PC-9 (cell line): ENCODE measurements around the gene LMBR1. TPM values are rescaled to one million over a fixed set of nuclear protein-coding genes. Genes with fewer than 3 reads are reported as not detected.

ENCODE experiments used
- BruUV-seq: library from RNA; stranded (reverse); fragments of 400-500 nt; replicated peaks from 2 replicates; lab custom pipeline; 2021; lab: Mats Ljungman, UMichigan
- CTCF ChIA-PET: fragments of 300-600 bp; sonication (Branson Sonifier 250); formaldehyde crosslinking; loops from one replicate; lab custom pipeline; 2022; ENCODE audit warnings: antibody characterized with exemption; lab: Charles Lee
- POLR2A ChIA-PET: fragments of 300-600 bp; sonication (Branson Sonifier 250); formaldehyde crosslinking; loops from one replicate; lab custom pipeline; 2022; ENCODE audit warnings: antibody characterized with exemption; ENCODE audit not compliant: unreplicated experiment; lab: Charles Lee
- DNase-seq, 2 experiments: peaks; one replicate each; pipeline versions ENCODE4 v3.0.0 to v3.0.0-alpha.2; 2015 to 2022; ENCODE audit warnings: mixed read lengths in 1 of 2
- H2AFZ ChIP-seq: fragments of 200-600 bp; sonication (generic); 2 replicates; pipeline ENCODE4 v1.8.1; 2017; ENCODE audit warnings: antibody characterized with exemption
- H3F3A ChIP-seq: fragments of 200-600 bp; sonication (generic); 2 replicates; pipeline ENCODE4 v1.8.1; 2017; ENCODE audit warnings: antibody characterized with exemption, mild to moderate bottlenecking, low read depth; ENCODE audit not compliant: insufficient read depth
- H3K27ac ChIP-seq: fragments of 200-600 bp; sonication (generic); 2 replicates; pipeline ENCODE4 v1.6.1; 2016; ENCODE audit warnings: mixed run types
- H3K27me3 ChIP-seq: fragments of 200-600 bp; sonication (generic); 2 replicates; pipeline ENCODE4 v1.6.1; 2016; ENCODE audit warnings: low read depth, mixed run types; ENCODE audit not compliant: insufficient read depth
- H3K36me3 ChIP-seq: fragments of 200-600 bp; sonication (generic); 2 replicates; pipeline ENCODE4 v1.6.1; 2016; ENCODE audit warnings: low read depth, mixed run types
- H3K4me1 ChIP-seq: fragments of 200-600 bp; sonication (generic); replicated peaks from 2 replicates; pipeline ENCODE4 v1.6.1; 2016; ENCODE audit warnings: mixed run types; ENCODE audit not compliant: insufficient read depth
- H3K4me2 ChIP-seq: fragments of 200-600 bp; sonication (generic); 2 replicates; pipeline ENCODE4 v1.6.1; 2017; ENCODE audit warnings: mixed run types
- H3K4me3 ChIP-seq: fragments of 200-600 bp; sonication (generic); 2 replicates; pipeline ENCODE4 v1.6.1; 2016; ENCODE audit warnings: mixed run types
- H3K79me2 ChIP-seq: fragments of 200-600 bp; sonication (generic); 2 replicates; pipeline ENCODE4 v1.6.1; 2017; ENCODE audit warnings: low read depth, mixed run types
- H3K9me2 ChIP-seq: fragments of 200-600 bp; sonication (generic); 2 replicates; pipeline ENCODE4 v1.8.1; 2017; ENCODE audit warnings: mild to moderate bottlenecking; ENCODE audit not compliant: insufficient read depth
- H3K9me3 ChIP-seq: fragments of 200-600 bp; sonication (generic); 2 replicates; pipeline ENCODE4 v1.8.1; 2016; ENCODE audit warnings: low read depth; ENCODE audit not compliant: insufficient read depth
- H4K20me1 ChIP-seq: fragments of 200-600 bp; sonication (generic); 2 replicates; pipeline ENCODE4 v1.8.1; 2017; ENCODE audit not compliant: insufficient read depth
- EZH2 ChIP-seq: fragments of 200-600 bp; sonication (generic); IDR thresholded peaks from 2 replicates; pipeline ENCODE4 v1.8.0; 2017; ENCODE audit warnings: antibody characterized with exemption, low read depth
- intact Hi-C: fragments of 100-400 bp; cut with micrococcal nuclease; formaldehyde crosslinking; loops from one replicate; pipeline ENCODE4 v1.10.0; 2022; ENCODE audit not compliant: unreplicated experiment
- total RNA-seq: library from RNA; stranded (reverse); gene quantifications from 2 replicates; pipeline ENCODE4 v1.2.3, GENCODE V29; 2021
- TF ChIP-seq, protein P1 (sequence below): fragments of 200-600 bp; sonication (generic); conservative IDR thresholded peaks from 2 replicates; pipeline ENCODE4 v1.6.1; 2017; ENCODE audit warnings: mixed run types, antibody characterized with exemption, mild to moderate bottlenecking, moderate library complexity

The LMBR1 gene
- total RNA-seq, 1 experiment from 2014 or later: 85.0 TPM

DNA sequence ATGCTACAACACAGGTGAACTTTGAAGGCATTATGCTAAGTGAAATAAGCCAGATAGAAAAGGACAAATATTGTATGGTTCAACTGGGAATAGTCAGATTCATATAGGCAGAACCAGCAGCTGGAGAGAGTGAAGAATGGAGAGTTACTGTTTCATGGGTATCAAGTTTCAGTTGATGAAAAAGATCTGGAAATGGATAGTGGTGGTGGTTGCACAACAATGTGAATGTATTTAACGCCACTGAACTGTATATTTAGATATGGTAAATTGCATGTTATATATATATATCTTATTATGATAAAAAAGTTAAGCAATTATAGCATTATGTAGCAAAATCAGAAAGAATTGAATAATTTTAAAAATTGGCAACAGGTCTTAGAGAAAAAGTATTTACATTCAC is 3.9 kb downstream of the LMBR1 start:
- Histone ChIP-seq H3K9me3 (no peaks in the 10 kb centered on the region), H3K79me2 (peaks cover 80% of the 10 kb centered on the region), H3K27ac (no peak overlapping the region), H2AFZ (no peak overlapping the region), H3K4me1 (peaks cover 25% of the 10 kb centered on the region), H3K4me2 (no peak overlapping the region), H3F3A (peaks cover 7% of the 10 kb centered on the region), H3K4me3 (no peak overlapping the region), H3K27me3 (no peaks in the 10 kb centered on the region), H3K9me2 (no peaks in the 10 kb centered on the region), H3K36me3 (0 out of 2 replicates have a peak, but pooled peaks cover 7% of the 10 kb centered on the region), H4K20me1 (peaks cover 19% of the 10 kb centered on the region; the same call in 1 of the 2 replicates)
- ChIA-PET CTCF (no interaction called here), POLR2A (no interaction called here)
- DNase-seq: no peak
- no TSS peak for BruUV-seq
- intact Hi-C loops: no loop called here
- no peak for TF ChIP-seq EZH2
- TF ChIP-seq, protein P1, sequence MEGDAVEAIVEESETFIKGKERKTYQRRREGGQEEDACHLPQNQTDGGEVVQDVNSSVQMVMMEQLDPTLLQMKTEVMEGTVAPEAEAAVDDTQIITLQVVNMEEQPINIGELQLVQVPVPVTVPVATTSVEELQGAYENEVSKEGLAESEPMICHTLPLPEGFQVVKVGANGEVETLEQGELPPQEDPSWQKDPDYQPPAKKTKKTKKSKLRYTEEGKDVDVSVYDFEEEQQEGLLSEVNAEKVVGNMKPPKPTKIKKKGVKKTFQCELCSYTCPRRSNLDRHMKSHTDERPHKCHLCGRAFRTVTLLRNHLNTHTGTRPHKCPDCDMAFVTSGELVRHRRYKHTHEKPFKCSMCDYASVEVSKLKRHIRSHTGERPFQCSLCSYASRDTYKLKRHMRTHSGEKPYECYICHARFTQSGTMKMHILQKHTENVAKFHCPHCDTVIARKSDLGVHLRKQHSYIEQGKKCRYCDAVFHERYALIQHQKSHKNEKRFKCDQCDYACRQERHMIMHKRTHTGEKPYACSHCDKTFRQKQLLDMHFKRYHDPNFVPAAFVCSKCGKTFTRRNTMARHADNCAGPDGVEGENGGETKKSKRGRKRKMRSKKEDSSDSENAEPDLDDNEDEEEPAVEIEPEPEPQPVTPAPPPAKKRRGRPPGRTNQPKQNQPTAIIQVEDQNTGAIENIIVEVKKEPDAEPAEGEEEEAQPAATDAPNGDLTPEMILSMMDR: no peak

DNA sequence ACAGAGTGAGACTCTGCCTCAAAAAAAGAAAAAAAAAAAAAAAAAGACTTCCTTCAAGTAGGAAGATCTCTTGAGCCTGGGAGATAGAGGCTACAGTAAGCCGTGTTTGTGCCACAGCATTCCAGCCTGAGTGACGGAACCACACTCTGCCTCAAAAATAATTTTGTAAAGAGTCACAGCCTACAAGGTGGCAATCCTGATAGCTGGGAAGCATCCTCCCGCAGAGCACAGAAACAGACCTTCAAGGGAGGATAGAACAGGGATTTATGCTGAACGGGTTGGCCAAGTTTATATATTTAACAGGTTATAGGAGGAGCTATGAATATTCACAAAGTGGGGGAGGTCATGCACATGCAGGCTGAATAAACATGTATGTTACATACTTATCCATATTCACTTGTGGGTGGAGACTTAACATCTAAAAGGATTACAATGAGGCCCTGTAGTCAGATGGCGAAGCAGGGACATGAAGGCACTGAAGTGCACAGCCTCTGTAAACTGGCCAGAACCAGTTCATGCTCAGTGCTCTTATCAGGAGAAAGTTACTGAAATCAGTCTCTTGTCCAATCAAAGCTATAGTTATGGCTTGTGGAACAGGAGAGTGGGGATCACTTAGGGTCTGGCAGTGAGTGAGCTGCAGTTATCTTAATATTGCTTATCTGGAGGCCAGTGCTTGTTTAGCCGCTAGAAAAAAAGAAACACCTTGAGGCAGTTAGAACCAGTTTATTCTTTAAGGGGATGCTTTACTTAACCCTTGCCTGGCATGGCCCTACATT is 6.8 kb downstream of the LMBR1 start:
- CTCF ChIA-PET: no interaction called here

DNA sequence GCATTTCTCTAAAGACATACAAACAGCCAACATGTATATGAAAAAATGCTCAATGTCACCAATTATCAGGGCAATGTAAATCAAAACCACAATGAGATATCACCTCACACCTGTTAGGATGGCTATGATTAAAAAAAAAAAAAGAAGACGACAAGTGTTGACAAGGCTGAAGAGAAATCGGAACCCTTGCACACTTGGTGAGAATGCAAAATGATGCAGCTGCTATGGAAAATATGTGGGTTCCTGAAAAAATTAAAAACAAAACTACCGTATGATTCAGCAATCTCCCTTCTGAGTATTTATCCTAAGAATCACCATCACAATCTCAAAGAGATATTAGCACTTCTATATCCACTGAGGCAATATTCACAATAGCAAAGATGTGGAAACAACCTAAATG is 11.3 kb downstream of the LMBR1 start:
- H3K9me2 ChIP-seq: no peaks in the 10 kb centered on the region
- H4K20me1 ChIP-seq: peaks cover 23% of the 10 kb centered on the region
- TF ChIP-seq EZH2: no peak
- TF ChIP-seq, protein P1: no peak
- no peak overlapping the region for H3K4me3 ChIP-seq
- H3F3A ChIP-seq: peaks cover 6% of the 10 kb centered on the region; the same call in 1 of the 2 replicates
- DNase-seq: no peak
- no TSS peak for BruUV-seq
- H2AFZ ChIP-seq: no peak overlapping the region
- H3K4me1 ChIP-seq: no peaks in the 10 kb centered on the region
- no peaks in the 10 kb centered on the region for H3K36me3 ChIP-seq
- intact Hi-C loops: no loop called here
- H3K79me2 ChIP-seq: peaks cover 99% of the 10 kb centered on the region
- H3K27me3 ChIP-seq: no peaks in the 10 kb centered on the region
- no peak overlapping the region for H3K4me2 ChIP-seq
- no peak overlapping the region for H3K27ac ChIP-seq
- H3K9me3 ChIP-seq: no peaks in the 10 kb centered on the region; the same call in 1 of the 2 replicates
- CTCF ChIA-PET: no interaction called here
- POLR2A ChIA-PET: no interaction called here

More for the DNA sequence above, 6.8 kb downstream of the LMBR1 start:
- Histone ChIP-seq H2AFZ (no peak overlapping the region), H3K79me2 (peaks cover 98% of the 10 kb centered on the region), H3K4me1 (peaks cover 16% of the 10 kb centered on the region), H3K36me3 (0 out of 2 replicates have a peak, but pooled peaks cover 7% of the 10 kb centered on the region), H3K9me3 (no peaks in the 10 kb centered on the region), H3K27ac (no peak overlapping the region), H3K27me3 (no peaks in the 10 kb centered on the region), H4K20me1 (peaks cover 25% of the 10 kb centered on the region), H3K4me3 (no peak overlapping the region), H3F3A (peaks cover 7% of the 10 kb centered on the region), H3K9me2 (no peaks in the 10 kb centered on the region), H3K4me2 (no peak overlapping the region)
- POLR2A ChIA-PET: no interaction called here
- no TSS peak for BruUV-seq
- DNase-seq: no peak
- intact Hi-C loops: no loop called here
- TF ChIP-seq EZH2: no peak
- TF ChIP-seq, protein P1: no peak
